Measurements from ENCODE around the gene CDHR1.

CDHR1 gene

GRCh38 chr10:84261236-84261915, 67.0 kb downstream of the CDHR1 start:
- DNase-seq (ENCODE audit: low read depth, low spot score): no peak

GRCh38 chr10:84262190-84262956, 68.0 kb downstream of the CDHR1 start:
- no peak for DNase-seq (ENCODE audit: low read depth, low spot score)

- DNase-seq (ENCODE audit: low read depth, low spot score): no peak
Measured at GRCh38 chr10:84263716-84264115, 69.4 kb downstream of the CDHR1 start.

- peak; percentile 44 for DNase-seq (ENCODE audit: low read depth, low spot score)
Measured at GRCh38 chr10:84264611-84265141, 70.3 kb downstream of the CDHR1 start.

- DNase-seq (ENCODE audit: low read depth, low spot score): no peak
Measured at GRCh38 chr10:84265418-84265817, 71.1 kb downstream of the CDHR1 start.

- peak; percentile 9 for DNase-seq (ENCODE audit: low read depth, low spot score)
Measured at GRCh38 chr10:84267503-84268126, 73.3 kb downstream of the CDHR1 start.

- DNase-seq (ENCODE audit: low read depth, low spot score): no peak
Measured at GRCh38 chr10:84269162-84269561, 74.8 kb downstream of the CDHR1 start.
